ENCODE results near the gene TMEM272.

Gene TMEM272

DNA sequence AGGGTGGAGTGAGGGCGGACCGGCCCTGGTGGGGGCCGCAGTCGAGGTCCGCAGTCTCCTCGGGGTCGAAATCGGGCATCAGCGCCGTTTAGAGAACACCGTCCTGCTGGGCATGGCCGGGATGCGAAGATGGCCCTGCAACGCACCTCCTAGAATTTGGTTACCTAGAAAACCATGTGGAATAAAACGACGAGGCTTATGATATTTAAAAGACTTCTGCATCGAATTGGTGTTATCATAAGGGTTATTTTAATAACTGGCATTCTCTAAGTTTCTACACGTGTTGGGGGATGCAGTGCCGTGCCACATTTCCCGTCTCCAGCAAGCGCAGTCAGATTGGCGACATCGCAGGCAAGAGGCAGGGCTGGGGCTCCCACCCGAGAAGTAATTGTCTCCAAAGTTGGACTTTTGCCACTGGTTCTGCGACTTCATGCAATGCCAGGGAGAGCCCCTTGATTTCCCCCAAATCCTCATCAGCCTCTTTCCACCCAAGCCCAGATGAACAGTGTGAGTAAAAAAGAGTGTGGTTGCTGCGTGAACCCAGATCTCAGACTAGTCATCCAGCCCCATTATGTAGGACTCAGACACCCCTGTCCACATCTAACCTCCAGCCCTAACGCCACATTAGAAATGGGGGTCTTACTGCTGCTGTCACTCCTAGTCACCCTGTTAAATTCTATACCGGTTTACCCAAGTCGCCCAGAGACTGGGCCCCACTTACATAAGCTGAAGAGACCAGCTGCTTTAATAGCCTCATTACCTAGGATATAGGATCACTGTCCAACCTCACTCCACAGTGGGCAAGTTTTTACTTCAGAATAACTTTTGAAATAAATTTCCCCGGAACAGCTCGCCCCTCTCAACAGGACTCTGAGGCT lies 40.4 kb downstream of the TMEM272 start:
- peak; percentile 31 for DNase-seq (ENCODE audit: low read depth)
- TF ChIP-seq, protein P1, sequence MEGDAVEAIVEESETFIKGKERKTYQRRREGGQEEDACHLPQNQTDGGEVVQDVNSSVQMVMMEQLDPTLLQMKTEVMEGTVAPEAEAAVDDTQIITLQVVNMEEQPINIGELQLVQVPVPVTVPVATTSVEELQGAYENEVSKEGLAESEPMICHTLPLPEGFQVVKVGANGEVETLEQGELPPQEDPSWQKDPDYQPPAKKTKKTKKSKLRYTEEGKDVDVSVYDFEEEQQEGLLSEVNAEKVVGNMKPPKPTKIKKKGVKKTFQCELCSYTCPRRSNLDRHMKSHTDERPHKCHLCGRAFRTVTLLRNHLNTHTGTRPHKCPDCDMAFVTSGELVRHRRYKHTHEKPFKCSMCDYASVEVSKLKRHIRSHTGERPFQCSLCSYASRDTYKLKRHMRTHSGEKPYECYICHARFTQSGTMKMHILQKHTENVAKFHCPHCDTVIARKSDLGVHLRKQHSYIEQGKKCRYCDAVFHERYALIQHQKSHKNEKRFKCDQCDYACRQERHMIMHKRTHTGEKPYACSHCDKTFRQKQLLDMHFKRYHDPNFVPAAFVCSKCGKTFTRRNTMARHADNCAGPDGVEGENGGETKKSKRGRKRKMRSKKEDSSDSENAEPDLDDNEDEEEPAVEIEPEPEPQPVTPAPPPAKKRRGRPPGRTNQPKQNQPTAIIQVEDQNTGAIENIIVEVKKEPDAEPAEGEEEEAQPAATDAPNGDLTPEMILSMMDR (IDR thresholded peaks at IDR 0.05; ENCODE audit: insufficient read depth, low read depth, low read length, missing control alignments) = no peak
- peak overlapping the region; percentile 84 for H3K4me3 ChIP-seq (ENCODE audit: low read depth, low read length)

GRCh38 chr13:51803422-51804294 lies 41.3 kb downstream of the TMEM272 start, which contains the start of gene DHRS12:
DHRS12 (minus strand) TSS chr13:51804163; CDS start chr13:51799659, 4,504 bp downstream.
- TF ChIP-seq, protein P1 (IDR thresholded peaks at IDR 0.05; ENCODE audit: insufficient read depth, low read depth, low read length, missing control alignments) = no peak
- DNase-seq (ENCODE audit: low read depth) = peak; percentile 91

GRCh38 chr13:51802631-51803418 lies 42.2 kb downstream of the TMEM272 start:
- TF ChIP-seq, protein P1 (IDR thresholded peaks at IDR 0.05; ENCODE audit: insufficient read depth, low read depth, low read length, missing control alignments) = no peak
- H3K4me3 ChIP-seq (ENCODE audit: low read depth, low read length) = peak overlapping the region; percentile 84
- peak; percentile 17 for DNase-seq (ENCODE audit: low read depth)

More at GRCh38 chr13:51803422-51804294, 41.3 kb downstream of the TMEM272 start, which contains the start of gene DHRS12:
- peak within 1 kb of the TSS; percentile 84 for H3K4me3 ChIP-seq (ENCODE audit: low read depth, low read length)

GRCh38 chr13:51801631-51802099 lies 43.3 kb downstream of the TMEM272 start:
- TF ChIP-seq, protein P1 (IDR thresholded peaks at IDR 0.05; ENCODE audit: insufficient read depth, low read depth, low read length, missing control alignments) = no peak
- DNase-seq (ENCODE audit: low read depth) = no peak

DNA sequence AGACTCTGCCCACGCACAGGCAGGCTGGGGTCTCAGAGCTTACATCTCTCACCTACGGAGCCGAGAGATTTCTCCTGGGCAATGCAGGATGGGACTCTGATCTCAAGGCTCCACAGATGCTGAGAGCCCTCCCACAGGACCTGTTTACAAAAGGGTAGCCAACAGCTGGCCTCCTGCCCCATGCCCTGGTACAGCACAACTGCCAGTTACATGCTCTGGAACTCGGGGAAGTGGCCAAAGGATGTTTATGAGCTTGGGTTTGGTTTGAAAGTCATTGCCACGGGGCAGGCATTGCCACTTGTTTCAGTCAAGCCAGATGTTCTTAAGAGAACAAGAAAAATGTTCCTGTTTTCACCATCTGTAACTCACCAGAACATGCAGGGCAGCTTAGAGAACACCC lies 44.5 kb downstream of the TMEM272 start:
- TF ChIP-seq, protein P1 (IDR thresholded peaks at IDR 0.05; ENCODE audit: insufficient read depth, low read depth, low read length, missing control alignments) = no peak
- DNase-seq (ENCODE audit: low read depth) = no peak

More at GRCh38 chr13:51801631-51802099, 43.3 kb downstream of the TMEM272 start:
- no peak overlapping the region for H3K4me3 ChIP-seq (ENCODE audit: low read depth, low read length)

DNA sequence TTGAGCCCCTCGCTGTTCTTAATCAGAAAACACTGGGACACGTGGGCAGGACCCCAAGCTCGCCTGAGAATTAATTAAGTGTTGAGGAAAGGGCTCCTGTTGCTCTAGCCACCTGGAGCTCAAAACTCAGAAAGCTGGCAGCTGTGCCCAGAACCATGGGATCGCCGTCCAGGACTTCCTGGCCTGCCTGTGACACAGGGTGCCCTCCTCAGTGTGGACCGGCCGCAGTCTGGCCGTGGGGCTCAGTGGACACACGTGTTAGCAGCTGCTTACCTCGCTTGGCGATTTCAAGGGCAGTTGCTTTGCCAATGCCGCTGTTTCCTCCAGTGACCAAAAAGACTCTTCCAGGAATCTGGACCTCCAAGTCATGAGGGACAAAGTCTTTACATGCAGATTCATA lies 45.7 kb downstream of the TMEM272 start:
- TF ChIP-seq, protein P1 (IDR thresholded peaks at IDR 0.05; ENCODE audit: insufficient read depth, low read depth, low read length, missing control alignments) = no peak
- no peak overlapping the region for H3K4me3 ChIP-seq (ENCODE audit: low read depth, low read length)
- no peak for DNase-seq (ENCODE audit: low read depth)

More for the DNA sequence above, 44.5 kb downstream of the TMEM272 start:
- H3K4me3 ChIP-seq (ENCODE audit: low read depth, low read length) = no peak overlapping the region

Measured in GM12865 (cell line).